Cerebellar cortex (tissue), 1 donor: Measurements from ENCODE around the gene LRRC4B.

ENCODE experiments used
- DNase-seq: peaks from one replicate; pipeline ENCODE4 v3.0.0-alpha.2; 2015; ENCODE audit warnings: low spot score

The LRRC4B gene

GRCh38 chr19:50520822-50521465 is 47.3 kb downstream of the LRRC4B start:
- DNase-seq = peak; percentile 39

GRCh38 chr19:50519006-50519575 is 49.1 kb downstream of the LRRC4B start:
- DNase-seq = no peak

GRCh38 chr19:50518091-50519005 is 49.9 kb downstream of the LRRC4B start:
- DNase-seq = no peak

GRCh38 chr19:50517704-50518075 is 50.5 kb downstream of the LRRC4B start:
- DNase-seq = no peak

GRCh38 chr19:50516964-50517703 is 51.1 kb downstream of the LRRC4B start:
- no peak for DNase-seq

GRCh38 chr19:50516456-50516855 is 51.8 kb downstream of the LRRC4B start:
- no peak for DNase-seq

- DNase-seq = no peak
Observed at GRCh38 chr19:50515168-50515561, 53.1 kb downstream of the LRRC4B start.

GRCh38 chr19:50514346-50515167 is 53.7 kb downstream of the LRRC4B start:
- DNase-seq = peak; percentile 92

- DNase-seq = peak; percentile 67
Observed at GRCh38 chr19:50513746-50514345, 54.4 kb downstream of the LRRC4B start, which contains the start of gene ASPDH. Gene ASPDH (minus strand): TSS chr19:50513913. CDS start chr19:50513823, 90 bp downstream.

GRCh38 chr19:50512999-50513745 is 55.1 kb downstream of the LRRC4B start:
- DNase-seq = no peak

- DNase-seq = peak; percentile 54
Observed at GRCh38 chr19:50512112-50512998, 55.9 kb downstream of the LRRC4B start.

- DNase-seq = peak; percentile 99
Observed at GRCh38 chr19:50511069-50511822, 57.0 kb downstream of the LRRC4B start, which contains the start of gene JOSD2. Gene JOSD2 (minus strand): TSS chr19:50511191. CDS start chr19:50510431, 760 bp downstream.

- DNase-seq = no peak
Observed at GRCh38 chr19:50510700-50511068, 57.6 kb downstream of the LRRC4B start.

- no peak for DNase-seq
Observed at GRCh38 chr19:50510121-50510670, 58.0 kb downstream of the LRRC4B start.

- no peak for DNase-seq
Observed at GRCh38 chr19:50509366-50509765, 58.9 kb downstream of the LRRC4B start.

- no peak for DNase-seq
Observed at GRCh38 chr19:50508843-50509190, 59.4 kb downstream of the LRRC4B start.

- no peak for DNase-seq
Observed at GRCh38 chr19:50507376-50507775, 60.9 kb downstream of the LRRC4B start.

- DNase-seq = no peak
Observed at GRCh38 chr19:50506700-50507099, 61.5 kb downstream of the LRRC4B start.
